Measurements from ENCODE around the gene TRAK2.

GRCh38 chr2:201402651-201403562 lies 48.4 kb downstream of the TRAK2 start:
- no peak for TF ChIP-seq CTCF (IDR thresholded peaks at IDR 0.05)
- TF ChIP-seq POLR2A (IDR thresholded peaks at IDR 0.05) = no peak
